HG02610 (cell line): ENCODE results near the gene EIF4H.
"Not testable (repeated sequence)": the region's sequence is repeated elsewhere in the genome, so short reads cannot be mapped to it uniquely, and the experiment has no call there.

Experiments
- ATAC-seq: cut with Tn5 transposase; IDR thresholded peaks from one replicate; pipeline ENCODE4 v1.9.1; 2021; ENCODE audit warnings: mild to moderate bottlenecking, moderate library complexity; ENCODE audit not compliant: unreplicated experiment

EIF4H gene

DNA sequence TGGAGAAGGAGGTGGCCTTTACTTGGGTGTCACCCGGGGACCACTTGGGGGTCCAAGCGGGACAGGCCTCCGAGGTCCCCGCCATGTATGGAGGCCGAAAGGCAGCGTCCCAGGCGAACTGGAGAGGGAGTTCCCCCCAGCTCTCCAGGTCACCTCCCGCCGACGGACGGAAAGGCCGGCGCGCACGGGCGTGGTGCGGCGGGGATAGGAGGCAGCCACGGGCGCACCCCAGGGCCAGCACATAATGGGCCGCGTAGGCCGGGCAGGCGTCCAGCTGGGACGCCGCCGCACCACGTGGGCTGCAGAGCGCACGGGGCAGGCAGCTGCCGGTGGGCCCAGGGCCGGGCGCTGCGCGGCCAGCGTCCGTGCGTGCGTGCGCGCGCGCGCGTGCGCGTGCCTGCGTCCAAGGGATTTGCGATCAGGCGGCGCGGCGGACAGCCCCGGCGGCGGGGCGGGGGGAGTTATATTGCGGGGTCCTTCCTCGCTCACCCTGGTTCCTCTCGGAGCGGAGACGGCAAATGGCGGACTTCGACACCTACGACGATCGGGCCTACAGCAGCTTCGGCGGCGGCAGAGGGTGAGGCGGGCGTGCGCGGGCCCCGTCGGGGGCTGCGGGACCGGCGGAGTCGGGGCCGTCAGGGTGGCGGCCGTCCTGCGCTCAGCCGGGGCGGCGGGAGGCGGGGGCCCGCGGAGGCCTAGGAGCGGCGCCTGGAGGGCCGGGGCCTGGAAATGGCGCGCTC is at the start of gene EIF4H:
EIF4H (plus strand) TSS at position 491 of the 740 bp plus-strand sequence; CDS start at position 519, 28 bp downstream.
- ATAC-seq = peak; percentile 83

DNA sequence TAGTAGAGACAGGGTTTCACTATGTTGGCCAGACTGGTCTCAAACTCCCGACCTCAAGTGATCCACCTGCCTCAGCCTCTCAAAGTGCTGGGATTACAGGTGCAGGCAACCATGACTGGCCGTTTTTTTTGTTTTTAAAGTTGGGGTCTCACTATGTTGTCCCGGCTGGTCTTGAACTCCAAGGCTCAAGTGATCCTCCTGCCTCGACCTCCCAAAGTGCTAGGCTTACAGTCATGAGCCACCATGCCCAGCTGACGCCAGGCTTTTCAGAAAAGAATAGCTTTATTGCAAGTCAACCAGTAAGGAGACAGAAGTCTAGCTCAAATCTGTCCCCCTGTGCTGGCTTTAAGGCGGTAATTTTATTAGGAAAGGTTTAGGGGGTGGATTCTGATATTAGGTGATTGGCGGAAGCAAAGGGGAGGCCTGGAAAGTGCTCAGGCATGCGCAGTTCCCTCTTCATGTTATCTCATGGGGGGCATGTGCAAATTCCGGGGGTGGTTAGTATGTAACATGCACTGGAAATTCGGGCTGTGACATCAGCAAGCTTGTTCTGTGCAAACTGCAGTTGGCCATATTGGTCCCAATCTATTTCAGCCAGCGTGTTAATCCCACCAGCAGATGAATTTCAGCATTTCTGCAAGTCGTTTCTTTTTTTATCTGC is 47.8 kb upstream of the EIF4H start:
- no peak for ATAC-seq

DNA sequence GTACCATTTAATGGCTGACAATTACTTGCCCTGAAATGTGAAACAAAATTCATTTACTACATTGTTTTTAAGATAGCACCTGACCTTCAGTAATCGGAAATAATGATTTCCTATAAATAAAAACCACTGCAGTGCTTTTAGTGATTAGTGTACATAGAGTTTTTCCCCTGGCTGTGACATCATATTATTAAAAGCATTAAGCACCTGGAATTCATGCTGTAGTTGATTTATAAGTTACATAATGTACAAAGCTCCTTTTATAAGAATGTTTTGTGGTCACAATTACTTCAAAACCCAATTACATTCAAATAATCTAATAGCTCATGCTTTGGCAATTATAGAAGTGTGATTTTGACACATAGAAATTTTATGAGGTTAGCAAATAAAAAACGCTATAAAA is 44.3 kb upstream of the EIF4H start:
- ATAC-seq = no peak

DNA sequence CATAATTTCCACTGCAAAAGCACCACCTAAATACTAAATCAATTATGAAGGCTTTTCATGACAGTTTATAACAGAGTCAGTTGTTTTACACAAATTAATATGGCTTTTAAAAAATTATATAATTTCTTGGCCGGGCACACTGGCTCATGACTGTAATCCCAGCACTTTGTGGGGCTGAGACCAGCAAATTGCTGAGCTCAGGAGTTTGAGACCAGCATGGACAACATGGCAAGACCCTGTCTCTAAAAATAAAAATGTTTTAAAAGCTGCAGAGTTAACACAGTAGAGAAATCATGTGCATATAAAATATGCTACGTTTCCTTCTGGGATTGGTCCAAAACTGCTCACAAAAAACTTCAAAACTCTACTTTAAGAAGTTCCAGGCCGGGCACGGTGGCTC is 43.6 kb upstream of the EIF4H start:
- no peak for ATAC-seq

DNA sequence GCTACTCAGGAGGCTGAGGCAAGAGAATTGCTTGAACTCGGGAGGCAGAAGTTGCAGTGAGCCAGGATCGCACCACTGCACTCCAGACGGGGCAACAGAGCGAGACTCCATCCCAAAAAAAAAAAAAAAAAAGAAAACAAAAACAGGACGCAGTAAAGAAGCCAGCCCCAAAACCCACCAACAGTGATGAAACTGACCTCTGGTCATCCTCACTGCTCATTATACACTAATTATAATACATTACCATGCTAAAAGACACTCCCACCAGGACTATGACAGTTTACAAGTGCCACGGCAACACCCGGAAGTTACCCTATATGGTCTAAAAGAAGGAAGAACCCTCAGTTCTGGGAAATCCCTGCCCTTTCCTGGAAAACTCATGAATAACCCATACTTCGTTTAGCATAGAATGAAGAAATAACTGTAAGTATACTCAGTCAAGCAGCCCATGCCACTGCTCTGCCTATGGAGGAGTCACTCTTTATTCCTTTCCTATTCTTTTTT is 40.0 kb upstream of the EIF4H start:
- ATAC-seq = no peak

DNA sequence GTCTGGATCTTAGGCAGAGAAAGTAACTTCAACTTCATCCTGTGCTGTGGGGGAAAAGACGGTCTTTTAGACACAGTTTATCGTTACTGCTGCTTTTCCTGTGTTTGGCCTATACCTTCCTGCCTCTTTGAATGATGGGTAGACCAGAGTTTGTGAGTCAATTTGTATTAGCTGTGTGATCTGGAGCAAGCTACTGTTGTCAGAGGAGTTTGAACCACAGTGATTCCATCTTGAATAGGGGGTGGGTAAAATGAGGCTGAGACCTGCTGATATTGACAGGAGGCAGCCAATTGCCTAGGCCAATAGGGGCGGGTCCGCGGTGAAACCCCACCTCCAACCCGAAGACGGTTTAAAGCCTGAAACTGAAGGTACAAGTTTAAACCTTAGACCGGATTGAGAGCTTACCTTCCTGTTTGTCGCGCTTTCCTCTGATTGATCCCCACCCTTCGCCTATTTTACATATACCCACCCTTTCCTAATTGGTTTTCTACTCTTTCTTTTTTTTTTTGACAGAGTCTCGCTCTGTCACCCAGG is 35.8 kb upstream of the EIF4H start:
- ATAC-seq = no peak

DNA sequence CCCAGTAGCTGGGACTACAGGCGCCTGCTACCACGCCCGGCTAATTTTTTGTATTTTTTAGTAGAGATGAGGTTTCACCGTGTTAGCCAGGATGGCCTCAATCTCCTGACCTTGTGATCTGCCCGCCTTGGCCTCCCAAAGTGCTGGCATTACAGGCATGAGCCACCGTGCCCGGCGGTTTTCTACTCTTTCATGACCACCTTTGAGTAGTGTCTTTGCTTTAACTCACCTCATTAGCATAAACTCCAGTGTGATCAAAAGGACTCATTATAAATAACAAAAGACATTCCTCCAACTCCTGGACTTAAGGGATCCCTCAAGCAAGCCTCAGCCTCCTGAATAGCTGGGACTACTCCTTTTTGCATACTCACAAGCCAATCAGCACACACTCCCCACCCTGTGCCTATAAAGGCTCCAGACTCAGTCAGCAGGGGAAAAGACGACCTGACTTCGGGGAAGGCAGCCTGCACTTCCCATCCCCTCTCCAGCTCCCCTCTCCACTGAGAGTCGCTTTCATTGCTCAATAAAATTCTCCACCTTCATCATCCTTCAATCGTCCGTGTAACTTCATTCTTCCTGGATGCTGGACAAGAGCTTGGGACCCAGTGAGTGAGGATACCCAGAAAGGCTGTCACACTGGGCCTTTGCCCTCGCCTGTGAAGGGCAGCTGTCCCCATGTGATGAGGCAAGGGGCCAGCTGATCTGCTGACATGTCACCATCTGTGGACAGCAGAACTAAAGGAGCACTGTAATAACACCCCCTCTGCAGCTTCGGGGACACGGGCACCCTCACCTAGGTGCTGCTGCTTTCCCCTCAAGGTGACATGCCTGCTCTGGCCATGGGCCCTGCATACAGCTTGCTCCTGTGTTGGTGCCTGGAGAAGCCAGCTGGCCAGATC is 35.0 kb upstream of the EIF4H start:
- no peak for ATAC-seq

DNA sequence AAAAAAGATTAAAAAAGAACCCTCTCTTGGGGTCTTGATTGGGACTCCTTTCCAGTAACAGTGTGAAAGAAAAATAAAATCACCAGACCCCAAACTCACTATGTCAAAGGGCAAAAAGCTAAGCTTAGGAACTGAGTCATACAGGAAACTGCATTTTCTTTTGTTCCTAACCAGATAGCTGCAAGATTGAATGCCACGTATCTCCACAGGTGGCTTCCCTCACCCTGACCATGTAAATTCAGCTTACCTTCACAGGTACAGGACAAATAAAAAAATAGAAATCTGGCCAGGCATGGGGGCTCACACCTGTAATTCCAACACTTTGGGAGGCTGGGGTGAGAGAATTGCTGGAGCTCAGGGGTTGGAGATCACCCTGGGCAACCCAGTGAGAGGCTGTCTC is 32.5 kb upstream of the EIF4H start:
- ATAC-seq = no peak

DNA sequence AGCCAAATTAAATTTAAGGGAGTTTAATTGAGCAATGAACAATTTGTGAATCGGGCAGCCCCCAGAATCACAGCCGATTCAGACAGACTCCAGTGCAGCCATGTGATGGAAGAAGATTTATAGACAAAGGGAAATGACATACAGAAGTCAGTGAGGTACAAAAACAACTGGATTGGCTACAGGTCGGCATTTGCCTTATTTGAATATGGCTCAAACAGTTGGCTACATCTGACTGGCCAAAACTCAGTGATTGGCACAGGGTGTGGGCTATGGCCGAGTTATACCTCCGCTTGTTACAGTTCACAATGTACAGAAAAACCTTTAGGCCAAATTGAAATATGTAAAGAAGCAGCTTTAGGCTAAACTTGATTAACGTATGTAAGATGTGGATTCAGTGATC is 30.8 kb upstream of the EIF4H start:
- ATAC-seq = no peak

DNA sequence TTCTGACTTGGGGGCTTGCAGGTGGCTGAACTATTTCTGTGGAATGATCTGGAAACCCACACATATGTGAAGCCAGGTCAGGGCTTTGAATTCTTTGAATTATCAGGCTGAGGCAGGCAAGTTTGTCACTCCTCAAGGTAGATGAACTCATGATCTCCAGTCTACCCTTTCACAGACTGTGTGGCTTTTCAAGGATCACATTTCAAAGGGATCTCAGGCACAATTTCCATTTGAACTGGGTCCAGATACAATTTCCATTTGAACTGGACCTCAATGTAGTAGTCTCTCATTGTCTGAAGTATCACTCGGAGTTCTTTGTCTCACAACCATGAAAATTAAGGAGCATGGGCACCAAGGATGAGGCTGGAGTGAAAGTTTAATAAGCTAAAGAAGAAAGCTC is 25.7 kb upstream of the EIF4H start:
- no peak for ATAC-seq

DNA sequence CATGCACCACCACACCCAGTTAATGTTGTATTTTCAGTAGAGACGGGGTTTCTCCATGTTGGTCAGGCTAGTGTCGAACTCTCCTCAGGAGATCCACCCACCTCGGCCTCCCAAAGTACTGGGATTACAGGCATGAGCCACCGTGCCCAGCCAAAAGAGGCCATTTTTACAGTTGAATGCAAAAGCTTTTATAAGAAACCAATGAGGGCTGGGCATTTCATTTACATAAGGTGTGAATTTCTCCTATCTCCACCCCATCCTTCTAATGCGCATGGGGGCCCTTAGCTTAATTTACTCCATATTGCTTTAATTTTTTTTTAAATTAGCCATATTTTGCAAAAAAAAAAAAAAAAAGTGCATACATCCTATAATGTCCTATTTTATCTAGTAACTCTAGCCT is 25.1 kb upstream of the EIF4H start:
- no peak for ATAC-seq

DNA sequence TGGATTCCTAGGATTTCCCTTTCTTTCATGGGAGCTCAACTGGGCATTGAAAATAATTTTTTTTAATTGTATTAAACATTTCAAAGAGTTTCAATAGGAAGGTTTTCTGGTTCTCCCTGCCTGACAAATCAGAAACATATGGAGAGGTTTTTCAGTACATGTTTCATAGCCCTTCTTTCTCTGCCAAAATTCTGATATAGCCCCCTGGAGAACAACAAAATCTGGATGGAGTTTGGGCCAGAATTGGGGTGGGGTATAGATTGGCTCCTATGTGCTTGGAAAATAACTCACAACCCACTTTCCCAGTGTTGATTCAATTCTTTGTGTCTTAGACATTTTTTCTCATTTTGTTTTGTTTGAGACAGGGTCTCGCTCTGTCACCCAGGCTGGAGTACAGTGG is 24.6 kb upstream of the EIF4H start:
- no peak for ATAC-seq

DNA sequence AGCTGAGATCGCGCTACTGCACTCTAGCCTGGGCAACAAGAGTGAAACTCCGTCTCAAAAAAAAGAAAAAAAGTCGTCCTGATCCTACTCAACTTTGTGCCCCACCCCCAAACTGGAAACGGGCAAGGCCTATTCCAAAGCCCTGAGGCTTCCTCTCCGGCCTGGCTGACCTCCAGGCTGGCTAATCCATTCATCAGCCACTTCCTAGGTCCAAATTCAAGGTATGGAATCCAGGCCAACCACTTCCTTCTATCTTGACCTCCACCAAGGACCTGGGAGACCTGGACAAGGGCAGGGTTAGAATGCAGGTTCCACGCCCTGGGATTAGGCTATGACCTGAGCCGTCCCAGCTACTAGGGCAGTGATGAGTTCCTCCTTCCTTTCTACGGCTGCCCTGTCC is 20.4 kb upstream of the EIF4H start:
- no peak for ATAC-seq

DNA sequence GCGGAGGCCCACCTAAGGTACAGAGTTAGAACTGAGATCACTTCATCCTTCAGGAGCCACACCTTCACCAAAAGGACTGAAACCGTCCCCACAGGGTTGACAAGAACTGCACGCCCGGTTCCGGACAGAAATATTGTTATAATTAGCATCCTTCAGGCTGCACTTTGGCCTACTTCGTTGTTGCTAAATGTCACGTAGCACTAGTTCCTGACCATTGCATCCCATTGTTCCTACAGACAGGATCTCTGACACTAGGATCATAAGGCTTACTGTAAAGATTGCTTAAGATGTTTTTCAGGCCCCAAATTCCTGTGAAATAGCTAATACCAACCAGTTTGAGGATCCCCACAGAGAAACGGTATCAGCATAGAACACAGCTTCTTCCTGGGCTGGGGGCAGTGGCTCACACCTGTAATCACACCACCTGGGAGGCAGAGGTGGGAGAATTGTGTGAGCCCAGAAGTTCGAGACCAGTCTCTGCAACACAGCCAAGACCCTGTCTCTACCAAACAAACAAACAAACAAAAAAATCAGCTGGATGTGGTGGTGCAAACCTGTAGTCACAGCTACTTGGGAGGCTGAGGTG is 18.3 kb upstream of the EIF4H start:
- no peak for ATAC-seq

DNA sequence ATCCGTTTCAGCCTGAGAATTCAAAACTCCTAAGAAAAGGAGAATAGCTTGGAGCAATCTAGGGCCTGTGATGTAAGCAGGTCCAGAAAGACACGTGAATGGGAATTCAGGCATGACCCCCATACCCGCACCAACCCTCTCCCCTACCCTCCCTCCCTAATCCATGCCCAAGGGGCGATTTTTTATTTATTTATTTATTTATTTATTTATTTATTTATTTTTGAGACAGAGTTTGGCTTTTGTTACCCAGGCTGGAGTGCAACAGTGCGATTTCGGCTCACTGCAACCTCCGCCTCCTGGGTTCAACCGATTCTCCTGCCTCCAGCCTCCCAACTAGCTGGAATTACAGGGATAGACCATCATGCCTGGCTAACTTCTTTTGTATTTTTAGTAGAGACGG is 16.6 kb upstream of the EIF4H start:
- ATAC-seq = no peak

DNA sequence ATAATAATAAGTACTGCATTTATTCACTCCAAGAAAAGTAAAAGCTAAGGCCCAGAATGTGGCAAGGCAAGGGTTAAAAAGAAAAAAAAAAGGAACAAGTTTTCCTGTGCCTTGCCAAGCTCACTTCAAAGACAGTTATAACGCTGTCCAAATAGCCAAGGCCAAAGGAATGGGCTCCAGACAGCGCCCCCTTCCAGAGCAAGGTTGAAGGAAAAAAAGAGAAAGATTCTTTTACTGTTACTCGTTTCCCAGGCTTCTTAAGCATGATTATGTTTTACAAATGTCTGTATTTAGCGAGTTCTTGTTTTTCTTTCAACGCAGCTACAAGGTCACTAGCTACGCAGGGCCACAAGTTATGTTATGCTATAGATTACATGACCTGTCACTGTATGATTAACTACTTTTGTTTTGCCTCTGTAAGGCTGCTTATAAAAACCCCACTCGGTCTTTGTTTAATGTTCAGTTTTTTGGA is 9.1 kb upstream of the EIF4H start:
- no peak for ATAC-seq

DNA sequence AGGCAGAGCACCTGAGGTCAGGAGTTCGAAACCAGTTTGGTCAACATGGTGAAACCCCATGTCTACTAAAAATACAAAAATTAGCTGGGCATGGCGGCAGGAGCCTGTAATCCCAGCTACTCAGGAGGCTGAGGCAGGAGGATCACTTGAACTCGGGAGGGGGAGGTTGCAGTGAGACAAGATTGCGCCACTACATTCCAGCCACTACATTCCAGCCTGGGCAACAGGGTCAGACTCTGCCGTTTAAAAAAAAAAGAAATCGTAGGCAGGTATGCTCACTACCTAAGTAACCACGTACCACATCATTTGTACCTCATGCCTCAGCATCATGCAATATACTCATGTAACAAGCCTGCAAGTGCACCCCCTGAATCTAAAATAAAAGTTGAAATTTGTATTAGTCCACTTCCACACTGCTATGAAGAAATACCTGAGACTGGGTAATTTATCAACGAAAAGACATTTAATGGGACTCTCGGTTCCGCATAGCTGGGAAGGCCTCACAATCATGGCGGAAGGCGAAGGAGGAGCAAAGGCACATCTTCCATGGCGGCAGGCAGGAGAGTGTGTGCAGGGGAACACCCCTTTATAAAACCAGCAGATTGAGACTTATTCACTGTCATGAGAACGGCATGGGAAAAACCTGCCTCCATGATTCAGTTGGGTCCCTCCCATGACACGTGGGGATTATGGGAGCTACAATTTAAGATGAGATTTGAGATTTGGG is 8.1 kb upstream of the EIF4H start:
- ATAC-seq = no peak

DNA sequence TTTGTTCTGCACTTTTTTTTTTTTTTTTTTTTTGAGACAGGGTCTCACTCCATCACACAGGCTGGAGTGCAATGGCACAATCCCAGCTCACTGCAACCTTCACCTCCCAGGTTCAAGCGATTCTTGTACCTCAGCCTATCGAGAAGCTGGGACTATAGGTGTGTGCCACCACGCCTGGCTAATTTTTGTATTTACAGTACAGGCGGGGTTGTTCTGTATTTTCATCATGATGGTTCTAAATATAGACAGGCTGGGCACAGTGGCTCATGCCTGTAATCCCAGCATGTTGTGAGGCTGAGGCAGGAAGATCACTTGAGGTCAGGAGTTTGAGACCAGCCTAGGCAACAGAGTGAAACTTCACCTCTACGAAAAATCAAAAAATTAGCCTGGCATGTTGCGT is 6.8 kb upstream of the EIF4H start:
- ATAC-seq = not testable (repeated sequence)

DNA sequence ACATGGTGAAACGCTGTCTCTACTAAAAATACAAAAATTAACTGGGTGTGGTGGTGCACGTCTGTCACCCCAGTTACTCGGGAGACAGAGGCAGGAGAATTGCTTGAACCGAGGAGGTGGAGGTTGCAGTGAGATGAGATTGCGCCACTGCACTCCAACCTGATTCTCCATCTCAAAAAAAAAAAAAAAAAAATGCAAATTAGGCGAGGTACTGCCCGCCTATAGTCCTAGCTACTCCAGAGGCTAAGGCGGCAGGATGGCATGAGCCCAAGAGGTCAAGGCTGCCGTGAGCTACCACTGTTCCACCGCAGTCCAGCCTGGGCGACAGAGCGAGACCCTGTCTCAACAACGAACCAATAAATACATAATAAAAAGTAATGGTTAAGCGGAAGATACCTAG is 1.1 kb upstream of the EIF4H start:
- ATAC-seq = no peak

DNA sequence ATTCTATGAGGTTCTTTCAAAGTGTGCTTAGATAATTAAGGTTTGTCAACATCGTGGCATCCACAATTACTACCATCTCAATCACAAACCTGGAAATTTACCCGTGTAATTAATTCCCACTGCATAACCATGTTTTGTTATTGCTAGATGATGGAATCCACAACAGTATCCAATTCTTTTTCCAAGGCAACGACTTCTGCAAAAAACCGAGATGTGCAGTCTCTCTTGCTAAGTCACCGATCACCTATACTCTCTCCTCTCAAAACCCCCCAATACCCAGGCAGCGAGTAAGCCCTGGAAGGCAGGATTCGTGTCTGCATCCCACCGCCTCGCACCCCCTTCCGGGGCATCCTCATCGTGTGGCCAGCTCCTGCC is 678 bp upstream of the EIF4H start:
- peak; percentile 17 for ATAC-seq
